ENCODE data around the gene SUN1. TPM values are rescaled to one million over a fixed set of nuclear protein-coding genes. Genes with fewer than 3 reads are reported as not detected.
"Not testable (repeated sequence)": the region's sequence is repeated elsewhere in the genome, so short reads cannot be mapped to it uniquely, and the experiment has no call there.

Gene SUN1
- total RNA-seq, 2 experiments from 2014 or later: 65.7 to 72.8 TPM

DNA sequence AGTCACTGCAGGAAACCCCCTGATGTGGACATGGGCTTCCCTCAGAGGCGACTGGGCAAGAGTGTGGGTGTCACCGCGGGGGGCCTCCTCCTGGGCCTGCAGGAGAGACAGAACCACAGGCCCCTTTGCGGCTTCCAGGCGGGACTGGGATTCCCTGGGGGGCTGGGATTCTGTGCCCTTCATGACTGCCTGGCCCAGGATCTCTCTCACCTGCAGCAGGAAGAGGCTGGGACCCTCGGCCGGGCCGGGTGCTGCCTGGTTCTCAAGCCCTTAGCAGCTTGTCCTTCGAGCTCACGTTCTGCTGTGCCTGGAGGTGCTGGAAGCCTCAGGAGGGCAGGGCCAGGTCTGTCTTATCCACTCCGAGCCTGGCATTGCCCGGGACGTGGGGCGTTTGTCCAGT, 11.8 kb downstream of the SUN1 start:
- H3K4me3 Mint-ChIP-seq: no peak overlapping the region
- POLR2A ChIA-PET: interaction anchor here (3.6 kb wide), 1 partner anchor 12 kb away, joined by 14 read pairs; the partner anchor contains the start of gene SUN1
- H3K36me3 Mint-ChIP-seq (ENCODE audit: low read depth): peaks cover 34% of the 10 kb centered on the region
- DNase-seq: no peak
- CTCF ChIA-PET: no interaction called here
- no peak overlapping the region for H3K27ac Mint-ChIP-seq
- peaks cover 3% of the 10 kb centered on the region for H3K9me3 Mint-ChIP-seq
- no peaks in the 10 kb centered on the region for H3K27me3 Mint-ChIP-seq
- no peaks in the 10 kb centered on the region for H3K4me1 Mint-ChIP-seq

DNA sequence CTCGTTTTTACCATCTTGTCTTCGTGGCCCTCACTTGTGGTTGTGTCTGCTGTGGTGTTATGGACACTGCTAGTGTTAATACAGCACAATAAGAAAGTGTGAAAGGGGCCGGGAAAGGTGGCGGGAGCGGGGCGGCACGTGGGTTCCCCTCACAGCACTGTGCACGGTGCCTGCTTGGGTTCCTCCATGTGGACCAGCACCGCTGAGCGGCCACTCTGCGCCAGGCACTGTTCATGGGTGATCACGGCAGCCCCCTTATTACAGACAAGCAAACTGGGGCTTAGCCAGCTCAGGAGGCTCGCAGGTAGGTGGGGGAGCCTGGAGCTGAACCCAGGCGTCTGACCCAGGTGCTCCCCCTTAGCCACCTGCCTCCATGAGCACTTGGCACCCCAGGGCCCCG, 12.2 kb downstream of the SUN1 start:
- H3K27me3 Mint-ChIP-seq: no peaks in the 10 kb centered on the region
- no peak for DNase-seq
- ChIA-PET CTCF (no interaction called here), POLR2A (interaction anchor here (3.6 kb wide), 1 partner anchor 13 kb away, joined by 14 read pairs; the partner anchor contains the start of gene SUN1)
- H3K9me3 Mint-ChIP-seq: peaks cover 3% of the 10 kb centered on the region
- no peak overlapping the region for H3K27ac Mint-ChIP-seq
- peaks cover 39% of the 10 kb centered on the region for H3K36me3 Mint-ChIP-seq (ENCODE audit: low read depth)
- H3K4me1 Mint-ChIP-seq: no peaks in the 10 kb centered on the region
- H3K4me3 Mint-ChIP-seq: no peak overlapping the region

DNA sequence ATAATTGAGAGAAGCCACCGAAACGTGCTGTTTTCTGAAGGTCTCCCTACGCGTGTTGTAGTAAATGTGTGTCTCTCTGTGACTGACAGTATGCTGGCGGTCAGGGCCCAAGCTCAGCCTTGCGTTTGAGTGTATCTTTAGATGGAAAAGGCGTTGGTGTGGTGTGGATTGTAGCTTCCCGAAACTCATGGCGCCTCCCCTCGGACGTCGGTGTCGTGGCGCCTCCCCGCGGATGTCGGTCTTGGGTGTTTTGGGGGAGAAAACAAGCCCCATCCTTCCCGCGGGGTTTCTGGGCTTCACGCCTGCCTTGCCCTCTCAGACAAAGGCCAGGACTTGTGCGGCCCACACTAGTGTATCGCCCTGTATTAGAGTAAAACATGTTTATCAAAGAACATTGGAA, 12.8 kb downstream of the SUN1 start:
- POLR2A ChIA-PET: interaction anchor here (3.6 kb wide), 1 partner anchor 13 kb away, joined by 14 read pairs; the partner anchor contains the start of gene SUN1
- Mint-ChIP-seq H3K4me1 (no peaks in the 10 kb centered on the region), H3K4me3 (no peak overlapping the region), H3K36me3 (ENCODE audit: low read depth) (peaks cover 44% of the 10 kb centered on the region), H3K9me3 (peaks cover 3% of the 10 kb centered on the region), H3K27ac (no peak overlapping the region), H3K27me3 (no peaks in the 10 kb centered on the region)
- CTCF ChIA-PET: no interaction called here
- no peak for DNase-seq

DNA sequence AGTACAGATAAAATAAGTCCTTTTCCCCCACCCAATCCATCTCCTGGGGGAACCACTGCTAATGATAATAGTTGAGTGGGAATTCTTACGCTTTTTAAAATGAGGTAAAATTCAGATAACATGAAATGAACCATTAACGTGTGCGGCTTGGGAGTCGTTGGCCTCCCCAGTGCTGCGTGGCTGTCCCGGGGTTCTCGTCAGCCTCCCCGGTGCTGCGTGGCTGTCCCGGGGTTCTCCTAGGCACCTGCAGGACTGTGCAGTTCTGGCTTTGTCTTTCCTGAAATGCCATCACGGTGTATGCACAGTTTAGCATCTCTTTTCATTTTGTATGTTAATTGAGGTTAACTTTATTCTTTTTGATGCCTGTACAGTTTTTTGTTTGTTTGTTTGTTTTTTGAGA, 13.5 kb downstream of the SUN1 start:
- POLR2A ChIA-PET: interaction anchor here (3.6 kb wide), 1 partner anchor 14 kb away, joined by 14 read pairs; the partner anchor contains the start of gene SUN1

DNA sequence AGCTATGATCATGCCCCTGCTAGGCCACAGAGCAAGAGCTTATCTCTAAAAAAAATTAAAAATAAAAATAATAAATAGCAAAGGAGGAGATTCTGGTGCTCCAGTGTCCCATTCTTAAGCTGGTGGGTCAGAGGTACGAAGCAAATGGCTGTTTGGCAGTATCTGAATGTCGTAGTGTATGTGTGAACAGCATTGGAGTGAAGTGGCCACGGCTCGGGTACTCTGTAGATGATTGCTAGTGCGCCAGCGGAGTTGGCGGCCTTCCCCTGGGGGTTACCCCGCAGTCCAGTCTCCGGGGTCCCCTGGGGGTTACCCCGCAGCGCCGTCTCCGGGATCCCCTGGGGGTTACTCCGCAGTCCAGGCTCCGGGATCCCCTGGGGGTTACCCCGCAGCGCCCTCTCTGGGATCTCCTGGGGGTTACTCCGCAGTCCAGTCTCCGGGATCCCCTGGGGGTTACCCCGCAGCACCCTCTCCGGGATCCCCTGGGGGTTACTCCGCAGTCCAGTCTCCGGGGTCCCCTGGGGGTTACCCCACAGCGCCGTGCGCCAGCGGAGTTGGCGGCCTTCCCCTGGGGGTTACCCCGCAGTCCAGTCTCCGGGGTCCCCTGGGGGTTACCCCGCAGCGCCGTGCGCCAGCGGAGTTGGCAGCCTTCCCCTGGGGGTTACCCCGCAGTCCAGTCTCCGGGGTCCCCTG, 14.8 kb downstream of the SUN1 start:
- H3K27me3 Mint-ChIP-seq, DNase-seq, H3K4me3 Mint-ChIP-seq, H3K27ac Mint-ChIP-seq, CTCF ChIA-PET, H3K4me1 Mint-ChIP-seq, H3K9me3 Mint-ChIP-seq: not testable (repeated sequence)
- POLR2A ChIA-PET: interaction anchor here (3.6 kb wide), 1 partner anchor 15 kb away, joined by 14 read pairs; the partner anchor contains the start of gene SUN1
- H3K36me3 Mint-ChIP-seq (ENCODE audit: low read depth): peaks cover 40% of the 10 kb centered on the region

More for the DNA sequence above, 13.5 kb downstream of the SUN1 start:
- no peaks in the 10 kb centered on the region for H3K27me3 Mint-ChIP-seq
- H3K4me1 Mint-ChIP-seq: no peaks in the 10 kb centered on the region
- no peak for DNase-seq
- CTCF ChIA-PET: no interaction called here
- H3K36me3 Mint-ChIP-seq (ENCODE audit: low read depth): peaks cover 44% of the 10 kb centered on the region
- H3K9me3 Mint-ChIP-seq: peaks cover 3% of the 10 kb centered on the region
- H3K4me3 Mint-ChIP-seq: no peak overlapping the region
- no peak overlapping the region for H3K27ac Mint-ChIP-seq

DNA sequence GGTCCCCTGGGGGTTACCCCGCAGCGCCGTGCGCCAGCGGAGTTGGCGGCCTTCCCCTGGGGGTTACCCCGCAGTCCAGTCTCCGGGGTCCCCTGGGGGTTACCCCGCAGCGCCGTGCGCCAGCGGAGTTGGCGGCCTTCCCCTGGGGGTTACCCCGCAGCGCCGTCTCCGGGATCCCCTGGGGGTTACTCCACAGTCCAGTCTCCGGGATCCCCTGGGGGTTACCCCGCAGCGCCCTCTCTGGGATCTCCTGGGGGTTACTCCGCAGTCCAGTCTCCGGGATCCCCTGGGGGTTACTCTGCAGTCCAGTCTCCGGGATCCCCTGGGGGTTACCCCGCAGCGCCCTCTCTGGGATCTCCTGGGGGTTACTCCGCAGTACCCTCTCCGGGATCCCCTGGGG, 15.5 kb downstream of the SUN1 start:
- H3K9me3 Mint-ChIP-seq, CTCF ChIA-PET, H3K4me3 Mint-ChIP-seq, H3K4me1 Mint-ChIP-seq, H3K27ac Mint-ChIP-seq, H3K27me3 Mint-ChIP-seq, DNase-seq: not testable (repeated sequence)
- peaks cover 38% of the 10 kb centered on the region for H3K36me3 Mint-ChIP-seq (ENCODE audit: low read depth)
- POLR2A ChIA-PET: interaction anchor here (0.9 kb wide), 1 partner anchor 16 kb away, joined by 4 read pairs; the partner anchor contains the start of gene SUN1

DNA sequence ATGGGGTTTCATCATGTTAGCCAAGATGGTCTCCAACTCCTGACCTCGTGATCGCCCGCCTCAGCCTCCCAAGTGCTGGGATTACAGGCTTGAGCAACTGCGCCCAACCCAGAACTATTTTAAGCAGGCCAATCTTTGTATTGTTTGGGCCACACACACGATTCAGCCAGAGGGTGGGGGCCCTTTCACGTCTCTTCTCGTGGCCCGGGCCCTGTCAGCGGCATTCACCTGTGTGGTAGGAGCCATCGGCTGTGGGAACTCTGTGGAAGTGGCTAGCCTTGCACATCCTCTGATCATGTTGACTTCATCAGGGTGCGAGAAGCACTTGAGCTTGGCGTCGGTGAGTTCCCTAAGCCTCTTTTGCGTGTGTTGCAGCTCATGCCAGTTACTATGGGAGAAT, 16.9 kb downstream of the SUN1 start:
- peaks cover 3% of the 10 kb centered on the region for H3K9me3 Mint-ChIP-seq
- no peak for DNase-seq
- H3K36me3 Mint-ChIP-seq (ENCODE audit: low read depth): peaks cover 40% of the 10 kb centered on the region
- H3K4me1 Mint-ChIP-seq: no peaks in the 10 kb centered on the region
- H3K27ac Mint-ChIP-seq: no peak overlapping the region
- H3K4me3 Mint-ChIP-seq: no peak overlapping the region
- ChIA-PET CTCF (interaction anchor here (0.5 kb wide), 1 partner anchor 82 kb away, joined by 3 read pairs; no protein-coding TSS in a partner anchor), POLR2A (no interaction called here)
- H3K27me3 Mint-ChIP-seq: no peaks in the 10 kb centered on the region

DNA sequence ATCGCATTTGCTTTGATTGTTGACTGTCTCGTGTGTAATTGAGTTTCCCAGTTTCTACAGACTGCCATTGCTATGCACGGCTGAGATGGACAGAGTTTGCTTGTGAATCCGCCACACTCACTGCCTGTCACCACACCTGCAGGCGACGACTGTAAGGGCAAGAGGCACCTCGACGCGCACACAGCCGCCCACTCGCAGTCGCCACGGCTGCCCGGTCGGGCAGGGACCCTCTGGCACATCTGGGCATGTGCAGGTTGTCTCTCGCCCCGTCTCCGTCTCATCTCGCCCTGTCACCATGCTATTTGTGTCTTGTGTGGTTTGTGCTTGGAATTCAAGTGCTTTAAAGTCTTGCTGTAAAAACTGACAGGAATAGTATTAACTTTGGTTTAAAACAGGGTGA, 17.5 kb downstream of the SUN1 start:
- DNase-seq: no peak
- no peak overlapping the region for H3K27ac Mint-ChIP-seq
- H3K27me3 Mint-ChIP-seq: no peaks in the 10 kb centered on the region
- CTCF ChIA-PET: no interaction called here
- H3K4me1 Mint-ChIP-seq: no peaks in the 10 kb centered on the region
- POLR2A ChIA-PET: no interaction called here
- H3K4me3 Mint-ChIP-seq: no peak overlapping the region
- H3K9me3 Mint-ChIP-seq: peaks cover 3% of the 10 kb centered on the region
- H3K36me3 Mint-ChIP-seq (ENCODE audit: low read depth): peaks cover 43% of the 10 kb centered on the region

DNA sequence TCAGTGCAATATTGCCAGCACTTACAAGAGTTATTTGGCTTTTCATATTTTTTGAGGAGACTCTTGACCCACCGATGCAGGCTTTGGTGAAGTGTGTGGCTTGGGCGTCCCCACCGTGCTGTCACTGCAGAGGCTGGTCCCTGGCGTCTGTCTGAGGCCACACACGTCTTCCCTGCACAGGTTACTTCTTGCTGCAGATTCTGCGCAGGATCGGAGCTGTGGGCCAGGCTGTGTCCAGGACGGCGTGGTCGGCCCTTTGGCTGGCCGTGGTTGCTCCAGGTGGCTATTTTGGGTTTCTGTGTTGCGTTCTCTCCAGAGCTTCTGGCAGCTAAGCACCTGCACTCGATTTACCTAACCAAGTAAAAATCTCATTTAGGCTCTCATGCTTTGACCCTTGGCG, 18.9 kb downstream of the SUN1 start:
- no peak overlapping the region for H3K27ac Mint-ChIP-seq
- no peaks in the 10 kb centered on the region for H3K4me1 Mint-ChIP-seq
- H3K36me3 Mint-ChIP-seq (ENCODE audit: low read depth): peaks cover 35% of the 10 kb centered on the region
- CTCF ChIA-PET: no interaction called here
- no peak for DNase-seq
- no peaks in the 10 kb centered on the region for H3K27me3 Mint-ChIP-seq
- peaks cover 3% of the 10 kb centered on the region for H3K9me3 Mint-ChIP-seq
- POLR2A ChIA-PET: no interaction called here
- H3K4me3 Mint-ChIP-seq: no peak overlapping the region

DNA sequence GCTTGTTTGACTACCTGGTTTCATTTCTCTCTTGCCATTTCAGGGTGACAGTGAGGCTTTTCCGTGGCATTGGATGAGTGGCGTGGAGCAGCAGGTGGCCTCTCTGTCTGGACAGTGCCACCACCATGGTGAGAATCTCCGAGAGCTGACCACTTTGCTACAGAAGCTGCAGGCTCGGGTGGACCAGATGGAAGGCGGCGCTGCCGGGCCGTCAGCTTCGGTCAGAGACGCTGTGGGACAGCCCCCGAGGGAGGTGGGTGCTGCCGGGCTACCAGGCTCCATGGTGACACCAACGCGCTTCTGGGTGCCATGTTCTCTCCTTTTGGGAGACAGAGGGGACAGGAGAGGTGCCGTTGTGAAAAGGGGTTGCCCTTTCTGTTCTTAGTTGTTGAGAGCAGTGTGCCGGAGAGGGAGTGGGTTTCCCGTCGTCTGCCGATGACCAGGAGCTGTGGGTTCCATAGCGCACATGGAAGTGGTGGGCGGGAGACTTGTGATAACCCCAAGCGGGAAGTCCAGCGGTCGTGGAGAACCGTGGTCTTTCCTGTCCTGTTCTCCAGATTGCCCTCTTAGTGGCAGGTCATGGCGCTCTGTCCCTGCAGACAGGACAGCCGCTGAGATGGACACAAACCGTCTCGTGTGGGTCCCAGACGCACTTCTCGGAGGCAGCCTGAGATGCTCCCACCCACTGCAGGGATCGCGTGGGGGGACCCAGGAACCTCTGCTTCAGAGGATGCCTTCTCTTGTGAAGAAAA, 21.3 kb downstream of the SUN1 start:
- CTCF ChIA-PET: no interaction called here
- POLR2A ChIA-PET: interaction anchor here (0.9 kb wide), 1 partner anchor 10 kb away, joined by 3 read pairs; no protein-coding TSS in a partner anchor
- Mint-ChIP-seq H3K4me1 (no peaks in the 10 kb centered on the region), H3K27ac (no peak overlapping the region), H3K4me3 (no peak overlapping the region), H3K9me3 (no peaks in the 10 kb centered on the region), H3K36me3 (ENCODE audit: low read depth) (peaks cover 41% of the 10 kb centered on the region), H3K27me3 (no peaks in the 10 kb centered on the region)
- no peak for DNase-seq

DNA sequence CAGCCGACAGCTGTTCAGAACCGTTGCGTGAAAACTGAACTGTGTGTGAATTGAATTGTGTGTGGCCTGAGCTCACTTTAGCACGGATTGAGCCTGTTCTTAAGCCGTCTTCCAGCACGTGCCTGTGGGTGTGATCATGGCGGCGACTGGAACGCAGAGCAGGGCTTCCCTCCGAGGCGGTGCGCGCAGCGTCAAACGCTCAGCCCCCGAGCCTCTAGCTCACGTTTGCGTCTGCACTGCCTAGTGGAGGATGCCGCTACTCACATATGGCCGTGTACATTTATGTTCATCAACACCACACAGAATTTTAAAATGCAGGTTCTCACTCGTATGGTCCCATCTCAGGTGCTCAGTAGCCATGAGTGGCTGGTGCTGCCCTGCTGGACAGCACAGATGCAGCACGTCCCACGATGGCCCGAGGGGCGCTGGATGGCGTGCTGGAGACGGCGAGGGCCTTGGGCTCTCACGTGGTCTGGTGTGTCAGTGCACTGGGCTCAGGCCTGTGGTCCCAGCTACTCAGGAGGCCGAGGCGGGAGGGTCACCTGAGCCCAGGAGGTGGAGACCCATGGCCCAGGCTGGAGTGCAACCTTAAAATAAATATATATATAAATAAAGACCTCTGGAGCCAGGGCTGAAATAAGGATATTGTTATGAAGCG, 22.0 kb downstream of the SUN1 start:
- H3K27ac Mint-ChIP-seq: no peak overlapping the region
- H3K4me3 Mint-ChIP-seq: no peak overlapping the region
- no peak for DNase-seq
- peaks cover 37% of the 10 kb centered on the region for H3K36me3 Mint-ChIP-seq (ENCODE audit: low read depth)
- H3K27me3 Mint-ChIP-seq: no peaks in the 10 kb centered on the region
- ChIA-PET POLR2A (interaction anchor here (0.9 kb wide), 1 partner anchor 9 kb away, joined by 3 read pairs; no protein-coding TSS in a partner anchor), CTCF (no interaction called here)
- H3K4me1 Mint-ChIP-seq: no peaks in the 10 kb centered on the region
- no peaks in the 10 kb centered on the region for H3K9me3 Mint-ChIP-seq

DNA sequence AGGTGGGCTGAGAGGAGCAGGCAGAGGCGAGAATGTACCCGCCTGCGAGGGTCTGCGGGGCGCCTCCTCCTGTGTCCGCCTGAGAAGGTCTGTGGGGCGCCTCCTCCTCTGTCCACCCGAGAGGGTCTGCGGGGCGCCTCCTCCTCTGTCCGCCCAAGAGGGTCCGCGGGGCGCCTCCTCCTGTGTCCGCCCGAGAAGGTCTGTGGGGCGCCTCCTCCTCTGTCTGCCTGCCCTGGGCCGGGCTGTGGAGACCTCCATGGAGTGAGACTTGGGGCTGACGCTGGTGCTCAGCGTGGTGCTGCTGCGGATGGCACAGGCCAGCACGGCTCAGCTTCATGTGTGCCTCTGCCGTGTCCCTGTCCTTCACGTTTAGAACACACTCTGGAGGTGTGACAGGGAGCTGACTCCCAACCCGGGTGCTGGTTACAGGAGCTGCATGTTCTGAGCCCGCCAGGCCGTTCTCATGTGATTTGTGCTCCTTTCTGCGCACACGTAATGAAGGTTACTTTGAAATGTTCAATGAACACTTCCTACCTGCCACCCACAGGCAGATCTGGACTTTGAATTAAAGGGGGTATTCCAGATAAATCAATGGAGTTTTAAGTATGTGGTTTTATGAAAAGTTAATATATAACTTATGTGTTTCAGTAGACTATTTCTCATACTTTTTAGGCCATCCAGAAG, 23.6 kb downstream of the SUN1 start:
- Mint-ChIP-seq H3K4me1 (no peaks in the 10 kb centered on the region), H3K4me3 (no peak overlapping the region), H3K36me3 (ENCODE audit: low read depth) (peaks cover 40% of the 10 kb centered on the region), H3K27me3 (no peaks in the 10 kb centered on the region), H3K27ac (no peak overlapping the region), H3K9me3 (no peaks in the 10 kb centered on the region)
- DNase-seq: no peak
- POLR2A ChIA-PET: no interaction called here
- CTCF ChIA-PET: no interaction called here

All from activated CD4-positive, alpha-beta memory T cell treated with anti-CD3 and anti-CD28 coated beads, Interleukin-2, amount 10 ng/mL, durations not matched to agents 7 days and 5 days (primary cell).